GM19452 (cell line): ENCODE data around the gene CROCC2.

ENCODE experiments used
- ATAC-seq: cut with Tn5 transposase; IDR thresholded peaks from one replicate; pipeline ENCODE4 v1.9.1; 2021; ENCODE audit not compliant: unreplicated experiment

Gene CROCC2

GRCh38 chr2:240891492-240892340, 14.4 kb upstream of the CROCC2 start:
- no peak for ATAC-seq

GRCh38 chr2:240892356-240892755, 13.8 kb upstream of the CROCC2 start:
- ATAC-seq = no peak

- ATAC-seq = no peak
Observed at GRCh38 chr2:240892925-240893324, 13.2 kb upstream of the CROCC2 start.

GRCh38 chr2:240893363-240893844, 12.7 kb upstream of the CROCC2 start:
- no peak for ATAC-seq

GRCh38 chr2:240894006-240894405, 12.1 kb upstream of the CROCC2 start:
- no peak for ATAC-seq

GRCh38 chr2:240894836-240895558, 11.1 kb upstream of the CROCC2 start:
- no peak for ATAC-seq

GRCh38 chr2:240895656-240896388, 10.3 kb upstream of the CROCC2 start, which contains the start of gene MAB21L4:
Gene MAB21L4, minus strand, starts transcription at chr2:240896156. Its CDS starts 159 bp downstream, at chr2:240895997.
- ATAC-seq = no peak

- ATAC-seq = no peak
Observed at GRCh38 chr2:240896394-240896793, 9.7 kb upstream of the CROCC2 start.

- no peak for ATAC-seq
Observed at GRCh38 chr2:240896871-240897692, 9.1 kb upstream of the CROCC2 start.

- ATAC-seq = no peak
Observed at GRCh38 chr2:240898108-240898730, 7.9 kb upstream of the CROCC2 start.

GRCh38 chr2:240898731-240899467, 7.2 kb upstream of the CROCC2 start:
- ATAC-seq = no peak

GRCh38 chr2:240899468-240899865, 6.7 kb upstream of the CROCC2 start:
- no peak for ATAC-seq

GRCh38 chr2:240900141-240900860, 5.8 kb upstream of the CROCC2 start:
- ATAC-seq = no peak

GRCh38 chr2:240901986-240902614, 4.0 kb upstream of the CROCC2 start:
- no peak for ATAC-seq

GRCh38 chr2:240902615-240903041, 3.5 kb upstream of the CROCC2 start:
- ATAC-seq = no peak

- no peak for ATAC-seq
Observed at GRCh38 chr2:240903191-240904060, 2.7 kb upstream of the CROCC2 start.
